OCI-LY1 (cell line): ENCODE measurements around the gene UBAC1.

Experiments used
- H2AFZ ChIP-seq: fragments of 200-600 bp; sonication (generic), shearing (Covaris generic); 2 replicates; pipeline ENCODE4 v1.6.0; 2014; ENCODE audit warnings: antibody characterized with exemption, mild to moderate bottlenecking, low read length
- H3F3A ChIP-seq: fragments of 200-600 bp; sonication (generic), shearing (Covaris generic); 2 replicates; pipeline ENCODE4 v1.6.0; 2014; ENCODE audit warnings: mild to moderate bottlenecking, antibody characterized with exemption, low read length, moderate library complexity; ENCODE audit not compliant: insufficient read depth
- H3K27ac ChIP-seq: fragments of 200-600 bp; sonication (generic); 2 replicates; pipeline ENCODE4 v1.5.1; 2014; ENCODE audit warnings: low read length, mixed run types, mild to moderate bottlenecking, low read depth; ENCODE audit not compliant: poor library complexity, severe bottlenecking
- H3K27me3 ChIP-seq: fragments of 200-600 bp; sonication (generic); 2 replicates; pipeline ENCODE4 v1.6.0; 2014; ENCODE audit warnings: antibody characterized with exemption, mild to moderate bottlenecking, low read length, moderate library complexity; ENCODE audit not compliant: insufficient read depth
- H3K36me3 ChIP-seq: fragments of 200-600 bp; sonication (generic); 2 replicates; pipeline ENCODE4 v1.6.1; 2014; ENCODE audit warnings: mild to moderate bottlenecking, antibody characterized with exemption, low read length, moderate library complexity, mixed read lengths; ENCODE audit not compliant: insufficient read depth
- H3K4me1 ChIP-seq: fragments of 200-600 bp; sonication (generic); 2 replicates; pipeline ENCODE4 v1.5.1; 2014; ENCODE audit warnings: mild to moderate bottlenecking, low read length, moderate library complexity; ENCODE audit not compliant: insufficient read depth, severe bottlenecking
- H3K4me2 ChIP-seq: fragments of 200-600 bp; sonication (generic), shearing (Covaris generic); 2 replicates; pipeline ENCODE4 v1.6.1; 2014; ENCODE audit warnings: low read length
- H3K4me3 ChIP-seq: fragments of 200-600 bp; sonication (generic); 2 replicates; pipeline ENCODE4 v1.5.1; 2014; ENCODE audit warnings: low read length, low read depth, mild to moderate bottlenecking, mixed read lengths; ENCODE audit not compliant: poor library complexity, severe bottlenecking
- H3K79me2 ChIP-seq: fragments of 200-600 bp; shearing (Covaris generic); 2 replicates; pipeline ENCODE4 v1.6.1; 2016; ENCODE audit warnings: mixed run types, low read length, mixed read lengths; ENCODE audit not compliant: insufficient read depth
- H3K9ac ChIP-seq: fragments of 200-600 bp; sonication (generic), shearing (Covaris generic); 2 replicates; pipeline ENCODE4 v1.6.1; 2014; ENCODE audit warnings: mild to moderate bottlenecking, low read length, mixed read lengths
- H3K9me2 ChIP-seq: fragments of 200-600 bp; sonication (generic), shearing (Covaris generic); 2 replicates; pipeline ENCODE4 v1.6.1; 2014; ENCODE audit warnings: low read depth, mild to moderate bottlenecking, low read length, mixed read lengths
- H3K9me3 ChIP-seq: fragments of 200-600 bp; shearing (Covaris generic); 2 replicates; pipeline ENCODE4 v1.6.1; 2014; ENCODE audit warnings: low read length, mixed read lengths
- H4K20me1 ChIP-seq: fragments of 200-600 bp; sonication (generic), shearing (Covaris generic); 2 replicates; pipeline ENCODE4 v1.6.0; 2016; ENCODE audit warnings: mild to moderate bottlenecking, low read length; ENCODE audit not compliant: insufficient read depth
- EZH2 ChIP-seq: fragments of 200-600 bp; sonication (generic), shearing (Covaris generic); IDR thresholded peaks from 2 replicates; pipeline ENCODE4 v1.8.0; 2017; ENCODE audit warnings: borderline replicate concordance, mixed run types, mild to moderate bottlenecking, antibody characterized with exemption, low read length, moderate library complexity, mixed read lengths
- TF ChIP-seq, protein P1 (sequence below): fragments of 200-600 bp; sonication (generic), shearing (Covaris generic); IDR thresholded peaks from 2 replicates; pipeline ENCODE4 v1.5.1; 2017; ENCODE audit warnings: mild to moderate bottlenecking, antibody characterized with exemption, low read length, moderate library complexity, mixed read lengths

Gene UBAC1

DNA sequence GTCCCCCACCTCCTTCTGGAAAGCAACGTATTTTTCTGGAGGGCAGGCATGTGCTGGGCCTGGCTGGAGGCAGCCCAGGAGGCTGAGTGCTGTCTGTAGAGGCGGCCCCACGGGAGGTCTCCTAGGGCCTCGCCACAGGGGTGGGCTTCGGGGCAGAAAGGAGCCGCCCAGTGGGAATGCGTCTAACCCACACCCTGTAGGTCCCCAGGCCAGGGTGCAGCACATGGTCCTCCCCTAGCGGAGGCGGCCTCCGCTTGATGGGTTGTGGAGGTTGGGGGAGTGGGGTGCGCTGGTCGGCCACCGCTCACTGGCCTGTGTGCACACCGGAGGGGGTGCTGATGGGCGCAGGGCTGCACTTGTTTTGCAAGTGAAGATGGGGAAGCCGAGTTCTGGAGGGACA is 48.3 kb upstream of the UBAC1 start:
- no peak overlapping the region for H3K4me3 ChIP-seq
- no peaks in the 10 kb centered on the region for H3K36me3 ChIP-seq
- H4K20me1 ChIP-seq = no peaks in the 10 kb centered on the region
- no peaks in the 10 kb centered on the region for H3K9me2 ChIP-seq
- H3K27ac ChIP-seq = no peak overlapping the region
- no peak overlapping the region for H2AFZ ChIP-seq
- no peaks in the 10 kb centered on the region for H3K9me3 ChIP-seq
- TF ChIP-seq EZH2 = no peak
- TF ChIP-seq, protein P1, sequence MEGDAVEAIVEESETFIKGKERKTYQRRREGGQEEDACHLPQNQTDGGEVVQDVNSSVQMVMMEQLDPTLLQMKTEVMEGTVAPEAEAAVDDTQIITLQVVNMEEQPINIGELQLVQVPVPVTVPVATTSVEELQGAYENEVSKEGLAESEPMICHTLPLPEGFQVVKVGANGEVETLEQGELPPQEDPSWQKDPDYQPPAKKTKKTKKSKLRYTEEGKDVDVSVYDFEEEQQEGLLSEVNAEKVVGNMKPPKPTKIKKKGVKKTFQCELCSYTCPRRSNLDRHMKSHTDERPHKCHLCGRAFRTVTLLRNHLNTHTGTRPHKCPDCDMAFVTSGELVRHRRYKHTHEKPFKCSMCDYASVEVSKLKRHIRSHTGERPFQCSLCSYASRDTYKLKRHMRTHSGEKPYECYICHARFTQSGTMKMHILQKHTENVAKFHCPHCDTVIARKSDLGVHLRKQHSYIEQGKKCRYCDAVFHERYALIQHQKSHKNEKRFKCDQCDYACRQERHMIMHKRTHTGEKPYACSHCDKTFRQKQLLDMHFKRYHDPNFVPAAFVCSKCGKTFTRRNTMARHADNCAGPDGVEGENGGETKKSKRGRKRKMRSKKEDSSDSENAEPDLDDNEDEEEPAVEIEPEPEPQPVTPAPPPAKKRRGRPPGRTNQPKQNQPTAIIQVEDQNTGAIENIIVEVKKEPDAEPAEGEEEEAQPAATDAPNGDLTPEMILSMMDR = no peak
- no peaks in the 10 kb centered on the region for H3K79me2 ChIP-seq
- no peak overlapping the region for H3K9ac ChIP-seq
- H3K4me1 ChIP-seq = peaks cover 23% of the 10 kb centered on the region
- no peak overlapping the region for H3K4me2 ChIP-seq
- H3F3A ChIP-seq = no peaks in the 10 kb centered on the region
- peaks cover 8% of the 10 kb centered on the region; the same call in 1 of the 2 replicates for H3K27me3 ChIP-seq

DNA sequence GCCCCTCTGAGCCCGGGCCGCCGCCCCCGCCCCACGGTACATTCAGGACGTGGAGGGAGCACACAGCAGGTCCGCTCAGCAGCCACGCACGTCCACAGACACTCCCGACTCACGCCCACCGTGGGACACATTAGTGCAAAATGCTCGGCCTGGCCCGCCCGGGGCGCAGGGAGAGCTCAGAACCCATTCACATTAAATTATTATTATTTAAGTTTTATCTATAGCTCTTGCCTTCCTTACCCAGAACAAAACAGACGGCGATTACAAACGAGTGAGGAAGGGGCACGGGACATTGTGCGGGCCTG is 47.5 kb upstream of the UBAC1 start:
- Histone ChIP-seq H3K4me1 (peaks cover 22% of the 10 kb centered on the region), H3K9ac (no peak overlapping the region), H3K4me3 (no peak overlapping the region), H4K20me1 (no peaks in the 10 kb centered on the region), H2AFZ (no peak overlapping the region), H3K27me3 (peaks cover 3% of the 10 kb centered on the region; the same call in 1 of the 2 replicates), H3K9me2 (no peaks in the 10 kb centered on the region), H3K9me3 (no peaks in the 10 kb centered on the region), H3K79me2 (no peaks in the 10 kb centered on the region), H3K27ac (no peak overlapping the region), H3K36me3 (no peaks in the 10 kb centered on the region), H3F3A (no peaks in the 10 kb centered on the region), H3K4me2 (no peak overlapping the region)
- TF ChIP-seq, protein P1 = no peak
- TF ChIP-seq EZH2 = no peak

DNA sequence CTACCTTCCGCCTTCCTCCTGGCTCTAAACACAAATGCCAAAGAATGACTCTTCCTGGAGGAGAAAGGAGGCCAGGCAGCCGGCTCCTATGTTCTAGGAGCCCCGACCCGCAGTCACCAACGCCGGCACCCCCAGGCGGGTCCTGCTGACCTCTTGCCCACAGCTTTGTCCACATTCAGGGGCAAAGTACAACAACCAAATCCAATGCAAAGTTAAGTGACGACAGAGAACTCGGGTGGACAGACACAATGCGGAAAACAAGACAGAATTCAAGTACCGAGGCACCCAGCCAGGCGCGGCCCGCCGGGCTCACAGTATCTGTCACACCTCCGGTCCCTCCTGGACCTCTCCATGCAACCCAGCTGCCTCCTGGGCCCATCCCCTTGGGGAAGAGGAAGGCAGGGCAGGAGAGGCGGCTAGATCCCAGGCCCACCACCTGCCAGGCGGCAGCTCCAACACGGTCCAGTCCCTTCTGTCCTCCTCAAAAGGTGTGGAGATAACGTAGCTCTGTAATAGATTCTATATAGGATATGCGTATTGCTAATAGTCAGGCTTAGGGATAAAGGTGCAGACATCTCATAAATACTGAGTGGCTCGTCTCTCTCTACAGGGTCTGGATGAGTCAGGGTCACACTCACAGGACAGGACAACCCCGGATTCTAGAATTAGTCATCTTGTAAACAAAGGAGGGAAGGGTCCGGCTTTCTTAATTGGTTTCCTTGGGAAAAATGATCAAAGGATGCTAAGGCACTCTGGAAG is 46.9 kb upstream of the UBAC1 start:
- H3K9me2 ChIP-seq = no peaks in the 10 kb centered on the region
- H3K79me2 ChIP-seq = no peaks in the 10 kb centered on the region
- H3K4me3 ChIP-seq = no peak overlapping the region
- H3K27ac ChIP-seq = no peak overlapping the region
- no peaks in the 10 kb centered on the region for H3K36me3 ChIP-seq
- H3K4me1 ChIP-seq = peaks cover 17% of the 10 kb centered on the region
- no peak overlapping the region for H3K4me2 ChIP-seq
- no peaks in the 10 kb centered on the region for H3F3A ChIP-seq
- peaks cover 3% of the 10 kb centered on the region; the same call in 1 of the 2 replicates for H3K27me3 ChIP-seq
- H3K9ac ChIP-seq = no peak overlapping the region
- no peaks in the 10 kb centered on the region for H4K20me1 ChIP-seq
- TF ChIP-seq EZH2 = no peak
- TF ChIP-seq, protein P1 = no peak
- H2AFZ ChIP-seq = no peak overlapping the region
- H3K9me3 ChIP-seq = no peaks in the 10 kb centered on the region
